ENCODE data around the gene PRR14L.
"Not testable (repeated sequence)": the region's sequence is repeated elsewhere in the genome, so short reads cannot be mapped to it uniquely, and the experiment has no call there.

PRR14L gene

DNA sequence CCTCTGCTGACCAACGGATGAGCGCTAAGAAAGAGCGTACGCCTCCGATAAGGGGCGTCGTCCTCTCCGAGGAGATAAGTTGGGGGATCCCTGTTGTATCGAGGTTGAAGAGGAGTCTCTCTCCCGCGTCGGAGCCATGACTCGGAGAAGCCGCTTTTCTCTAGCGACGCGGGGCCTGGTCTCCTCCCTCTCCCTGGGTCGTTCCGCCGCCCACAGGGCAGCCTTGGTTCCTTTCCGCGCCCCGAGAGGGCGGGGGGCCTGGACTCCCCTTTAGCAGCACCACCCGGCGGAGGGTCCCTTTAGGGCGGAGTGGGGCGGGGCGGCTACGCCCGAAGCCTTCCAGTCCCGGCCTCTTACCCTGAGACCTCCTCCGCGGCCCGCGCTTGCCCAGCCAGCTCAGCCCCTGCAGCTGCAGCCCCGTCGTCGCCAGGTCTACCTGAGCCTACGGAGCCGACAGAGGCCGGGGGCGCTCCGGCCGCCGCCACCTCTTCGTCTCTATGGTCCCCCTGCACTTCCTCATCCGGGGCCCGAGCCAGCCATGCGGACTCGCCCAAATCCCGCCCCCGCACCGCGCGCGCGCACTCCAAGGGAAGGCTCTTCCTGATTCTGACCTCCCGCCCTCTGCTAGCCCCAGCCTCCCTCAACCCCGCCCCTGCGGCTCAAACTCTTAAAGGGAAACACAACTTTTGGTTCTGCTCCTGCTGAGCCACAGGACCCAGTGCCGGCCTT lies at the start of gene PRR14L:
Gene PRR14L, minus strand, starts transcription at position 497 of the 729 bp plus-strand sequence. CDS start 11,272 bp downstream, outside the sequence.
- H3K27ac ChIP-seq, result peak within 1 kb of the TSS; percentile 77
- TF ChIP-seq ZFX (IDR thresholded peaks at IDR 0.05; ENCODE audit: borderline replicate concordance), result no peak
- TF ChIP-seq, protein P1, sequence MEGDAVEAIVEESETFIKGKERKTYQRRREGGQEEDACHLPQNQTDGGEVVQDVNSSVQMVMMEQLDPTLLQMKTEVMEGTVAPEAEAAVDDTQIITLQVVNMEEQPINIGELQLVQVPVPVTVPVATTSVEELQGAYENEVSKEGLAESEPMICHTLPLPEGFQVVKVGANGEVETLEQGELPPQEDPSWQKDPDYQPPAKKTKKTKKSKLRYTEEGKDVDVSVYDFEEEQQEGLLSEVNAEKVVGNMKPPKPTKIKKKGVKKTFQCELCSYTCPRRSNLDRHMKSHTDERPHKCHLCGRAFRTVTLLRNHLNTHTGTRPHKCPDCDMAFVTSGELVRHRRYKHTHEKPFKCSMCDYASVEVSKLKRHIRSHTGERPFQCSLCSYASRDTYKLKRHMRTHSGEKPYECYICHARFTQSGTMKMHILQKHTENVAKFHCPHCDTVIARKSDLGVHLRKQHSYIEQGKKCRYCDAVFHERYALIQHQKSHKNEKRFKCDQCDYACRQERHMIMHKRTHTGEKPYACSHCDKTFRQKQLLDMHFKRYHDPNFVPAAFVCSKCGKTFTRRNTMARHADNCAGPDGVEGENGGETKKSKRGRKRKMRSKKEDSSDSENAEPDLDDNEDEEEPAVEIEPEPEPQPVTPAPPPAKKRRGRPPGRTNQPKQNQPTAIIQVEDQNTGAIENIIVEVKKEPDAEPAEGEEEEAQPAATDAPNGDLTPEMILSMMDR (IDR thresholded peaks at IDR 0.05), result no peak

DNA sequence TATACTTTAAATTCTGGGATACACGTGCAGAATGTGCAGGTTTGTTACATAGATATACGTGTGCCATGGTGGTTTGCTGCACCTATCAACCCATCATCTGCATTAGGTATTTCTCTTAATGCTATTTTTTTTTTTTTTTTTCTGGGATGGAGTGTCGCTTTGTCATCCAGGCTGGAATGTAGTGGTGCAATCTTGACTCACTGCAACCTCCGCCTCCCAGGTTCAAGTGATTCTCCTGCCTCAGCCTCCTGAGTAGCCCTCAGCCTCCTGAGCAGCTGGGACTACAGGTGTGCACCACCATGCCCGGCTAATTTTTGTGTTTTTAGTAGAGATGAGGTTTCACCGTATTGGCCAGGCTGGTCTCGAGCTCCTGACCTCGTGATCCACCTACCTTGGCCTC lies 49.4 kb upstream of the PRR14L start:
- not testable (repeated sequence) for H3K27ac ChIP-seq

DNA sequence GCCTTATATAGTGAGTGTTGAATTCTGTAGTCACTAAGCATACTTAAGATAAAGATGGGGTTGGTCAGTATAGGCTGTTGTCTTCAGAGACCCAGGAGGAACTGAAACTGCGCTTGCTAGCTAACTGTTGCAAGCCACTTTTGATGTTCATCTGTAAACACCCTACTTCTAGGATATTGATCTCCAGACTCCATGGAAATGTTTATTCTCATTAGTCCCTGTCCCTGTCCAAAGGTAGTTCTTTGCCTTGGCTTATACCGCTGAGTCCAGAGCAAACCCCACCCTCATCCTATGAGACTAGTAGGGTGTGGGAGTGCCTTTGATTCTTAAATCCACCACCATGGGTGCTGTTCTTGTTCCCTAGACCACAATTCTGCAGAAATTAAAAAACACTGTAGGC lies 40.3 kb upstream of the PRR14L start:
- no peak for TF ChIP-seq ZFX (IDR thresholded peaks at IDR 0.05; ENCODE audit: borderline replicate concordance)
- TF ChIP-seq, protein P1 (IDR thresholded peaks at IDR 0.05), result no peak
- H3K27ac ChIP-seq, result no peak overlapping the region

DNA sequence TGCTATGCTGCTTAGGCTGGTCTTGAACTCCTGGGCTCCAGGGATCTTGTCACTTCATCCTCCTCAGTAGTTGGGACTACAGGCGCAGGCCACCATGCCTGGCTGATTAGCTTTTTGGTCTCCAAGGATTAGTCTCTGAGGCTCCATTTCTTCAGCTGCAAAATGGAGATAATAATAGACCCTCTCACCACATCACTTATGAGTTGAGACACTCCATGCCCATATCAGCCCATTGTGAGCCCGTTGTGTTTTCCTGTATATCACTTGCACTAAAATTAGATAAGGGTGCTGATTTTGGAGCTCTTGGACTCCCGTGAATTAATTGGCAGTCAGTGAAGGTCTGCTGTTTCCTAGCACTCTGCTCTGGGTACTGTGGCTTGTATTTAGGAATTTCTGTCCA lies 39.9 kb upstream of the PRR14L start:
- TF ChIP-seq ZFX (IDR thresholded peaks at IDR 0.05; ENCODE audit: borderline replicate concordance), result no peak
- TF ChIP-seq, protein P1 (IDR thresholded peaks at IDR 0.05), result no peak
- no peak overlapping the region for H3K27ac ChIP-seq

DNA sequence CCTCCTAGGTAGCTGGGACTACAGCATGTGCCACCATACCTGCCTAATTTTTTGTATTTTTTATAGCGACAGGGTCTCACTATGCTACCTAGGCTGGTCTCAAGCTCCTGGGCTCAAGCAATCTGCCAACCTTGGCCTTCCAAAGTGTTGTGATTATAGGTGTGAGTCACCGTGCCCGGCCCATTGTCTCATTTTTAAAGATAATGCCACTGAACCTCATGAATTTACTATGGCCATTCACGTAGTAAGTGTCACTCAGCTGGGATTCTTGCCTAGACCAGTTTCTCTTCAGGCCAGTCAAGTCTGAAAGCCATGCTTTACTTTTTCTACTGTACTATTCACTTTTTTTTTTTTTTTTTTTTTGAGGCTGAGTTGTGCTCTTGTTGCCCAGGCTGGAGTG lies 26.3 kb upstream of the PRR14L start:
- TF ChIP-seq ZFX (IDR thresholded peaks at IDR 0.05; ENCODE audit: borderline replicate concordance), result no peak
- TF ChIP-seq, protein P1 (IDR thresholded peaks at IDR 0.05), result no peak
- no peak overlapping the region for H3K27ac ChIP-seq

DNA sequence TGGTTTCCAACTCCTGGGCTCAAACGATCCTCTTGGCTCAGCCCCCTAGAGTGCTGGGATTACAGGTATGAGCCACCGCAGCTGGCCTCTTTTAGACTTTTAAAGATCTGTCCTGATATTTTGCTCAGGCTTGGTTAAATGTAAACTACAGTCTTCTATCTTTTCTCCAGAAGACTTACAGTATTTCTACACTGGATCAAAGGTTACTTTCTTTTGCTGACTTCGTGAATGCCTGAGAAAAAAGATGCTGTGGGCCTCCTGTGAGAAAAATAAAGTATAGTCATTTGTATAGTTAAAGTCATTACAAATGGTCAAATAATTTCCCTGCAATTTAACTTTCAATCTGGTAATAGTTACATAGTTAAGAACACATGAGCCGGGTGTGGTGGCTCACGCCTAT lies 23.5 kb upstream of the PRR14L start:
- H3K27ac ChIP-seq, result no peak overlapping the region
- TF ChIP-seq, protein P1 (IDR thresholded peaks at IDR 0.05), result no peak
- no peak for TF ChIP-seq ZFX (IDR thresholded peaks at IDR 0.05; ENCODE audit: borderline replicate concordance)

DNA sequence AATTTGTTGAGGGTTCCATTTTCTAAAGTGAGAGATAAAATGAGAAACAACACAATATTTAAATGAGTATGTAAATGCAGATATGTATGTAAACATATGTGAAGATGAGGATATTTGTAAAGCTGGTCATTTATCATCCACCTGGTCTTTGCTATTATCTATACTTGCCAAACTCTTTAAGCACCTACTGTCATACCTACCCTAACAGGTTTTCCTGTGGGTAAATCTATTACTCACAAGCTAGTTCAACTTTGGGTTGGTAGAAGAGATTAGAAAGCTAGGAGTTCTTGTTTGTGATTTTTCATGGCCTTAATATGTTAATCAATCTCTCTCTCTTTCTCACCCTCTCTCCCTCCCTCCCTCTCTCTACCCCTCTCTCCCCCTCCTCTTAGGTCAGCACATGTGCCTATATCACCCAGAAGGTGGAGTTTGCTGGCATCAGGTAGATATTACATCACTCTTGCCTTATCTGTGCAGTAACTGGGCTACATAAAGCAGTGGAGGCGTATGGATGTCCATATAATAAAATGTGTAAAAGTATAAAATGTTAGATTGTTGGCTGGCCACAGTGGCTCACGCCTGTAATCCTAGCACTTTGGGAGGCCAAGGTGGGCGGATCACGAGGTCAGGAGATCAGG lies 18.6 kb upstream of the PRR14L start:
- TF ChIP-seq, protein P1 (IDR thresholded peaks at IDR 0.05), result no peak
- no peak for TF ChIP-seq ZFX (IDR thresholded peaks at IDR 0.05; ENCODE audit: borderline replicate concordance)
- H3K27ac ChIP-seq, result no peak overlapping the region

All from 22Rv1 (cell line).